ENCODE results near the gene CKAP2.
"Not testable (repeated sequence)": the region's sequence is repeated elsewhere in the genome, so short reads cannot be mapped to it uniquely, and the experiment has no call there.

CKAP2 gene

DNA sequence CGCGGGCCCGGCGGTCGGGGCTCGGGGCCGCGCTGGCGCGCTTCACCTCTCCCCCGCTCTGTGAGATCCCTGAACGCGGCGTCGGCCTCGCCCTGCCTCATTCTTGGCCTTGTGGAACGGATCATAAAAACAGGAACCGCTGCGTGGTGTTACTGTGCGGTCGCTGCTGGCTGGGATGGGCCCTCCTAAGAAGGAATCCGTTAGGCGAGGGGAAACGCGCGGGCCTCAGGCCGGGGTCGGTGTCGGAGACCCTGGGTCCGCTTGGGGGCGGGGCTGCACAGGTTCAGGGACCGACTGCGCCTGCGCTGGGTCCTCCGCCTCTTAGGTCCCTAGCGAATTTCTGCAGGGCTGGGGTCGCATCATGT lies 381 bp downstream of the CKAP2 start:
- H3K27ac ChIP-seq = peak overlapping the region; percentile 70
- peak; percentile 37 for DNase-seq
- no peaks in the 10 kb centered on the region for H3K27me3 ChIP-seq (replicated peaks)
- H3K4me3 ChIP-seq (ENCODE audit: low read depth, low read length) = peak overlapping the region; percentile 97
- TF ChIP-seq, protein P1, sequence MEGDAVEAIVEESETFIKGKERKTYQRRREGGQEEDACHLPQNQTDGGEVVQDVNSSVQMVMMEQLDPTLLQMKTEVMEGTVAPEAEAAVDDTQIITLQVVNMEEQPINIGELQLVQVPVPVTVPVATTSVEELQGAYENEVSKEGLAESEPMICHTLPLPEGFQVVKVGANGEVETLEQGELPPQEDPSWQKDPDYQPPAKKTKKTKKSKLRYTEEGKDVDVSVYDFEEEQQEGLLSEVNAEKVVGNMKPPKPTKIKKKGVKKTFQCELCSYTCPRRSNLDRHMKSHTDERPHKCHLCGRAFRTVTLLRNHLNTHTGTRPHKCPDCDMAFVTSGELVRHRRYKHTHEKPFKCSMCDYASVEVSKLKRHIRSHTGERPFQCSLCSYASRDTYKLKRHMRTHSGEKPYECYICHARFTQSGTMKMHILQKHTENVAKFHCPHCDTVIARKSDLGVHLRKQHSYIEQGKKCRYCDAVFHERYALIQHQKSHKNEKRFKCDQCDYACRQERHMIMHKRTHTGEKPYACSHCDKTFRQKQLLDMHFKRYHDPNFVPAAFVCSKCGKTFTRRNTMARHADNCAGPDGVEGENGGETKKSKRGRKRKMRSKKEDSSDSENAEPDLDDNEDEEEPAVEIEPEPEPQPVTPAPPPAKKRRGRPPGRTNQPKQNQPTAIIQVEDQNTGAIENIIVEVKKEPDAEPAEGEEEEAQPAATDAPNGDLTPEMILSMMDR (IDR thresholded peaks at IDR 0.05; ENCODE audit: low read depth, low read length, missing control alignments) = no peak
- H3K36me3 ChIP-seq (replicated peaks) = no peaks in the 10 kb centered on the region
- in situ Hi-C loops (cut with HindIII; ENCODE audit: low pct_ligation_motif_present, low sequenced_read_pairs) = no loop called here

DNA sequence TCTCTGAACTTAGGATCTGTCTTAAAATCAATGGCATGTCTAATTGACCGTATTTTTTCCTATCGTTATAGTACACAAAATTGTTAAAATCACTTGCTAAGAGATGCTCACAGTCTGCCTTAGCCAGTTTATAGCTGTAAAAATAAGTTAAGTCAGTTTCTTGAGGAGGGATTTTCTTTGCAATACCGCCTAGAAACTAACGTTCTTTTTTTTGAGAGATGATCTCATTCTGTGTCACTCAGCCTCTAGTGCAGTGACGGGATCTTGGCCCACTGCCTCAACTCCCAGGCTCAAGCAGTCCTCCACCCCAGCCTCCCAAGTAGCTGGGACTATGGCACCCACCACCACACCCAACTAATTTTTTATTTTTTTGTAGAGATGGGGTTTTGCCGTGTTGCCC lies 4.4 kb downstream of the CKAP2 start:
- Histone ChIP-seq H3K36me3 (replicated peaks) (peaks cover 7% of the 10 kb centered on the region), H3K27me3 (replicated peaks) (no peaks in the 10 kb centered on the region), H3K4me3 (ENCODE audit: low read depth, low read length) (no peak overlapping the region), H3K27ac (no peak overlapping the region)
- in situ Hi-C loops (cut with HindIII; ENCODE audit: low pct_ligation_motif_present, low sequenced_read_pairs) = no loop called here
- TF ChIP-seq, protein P1 (IDR thresholded peaks at IDR 0.05; ENCODE audit: low read depth, low read length, missing control alignments) = no peak
- DNase-seq = peak; percentile 72

DNA sequence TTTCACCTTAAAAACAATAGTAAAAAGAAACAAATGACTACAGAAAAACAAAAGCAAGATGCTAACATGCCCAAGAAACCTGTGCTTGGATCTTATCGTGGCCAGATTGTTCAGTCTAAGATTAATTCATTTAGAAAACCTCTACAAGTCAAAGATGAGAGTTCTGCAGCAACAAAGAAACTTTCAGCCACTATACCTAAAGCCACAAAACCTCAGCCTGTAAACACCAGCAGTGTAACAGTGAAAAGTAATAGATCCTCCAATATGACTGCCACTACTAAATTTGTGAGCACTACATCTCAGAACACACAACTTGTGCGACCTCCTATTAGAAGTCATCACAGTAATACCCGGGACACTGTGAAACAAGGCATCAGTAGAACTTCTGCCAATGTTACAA lies 6.0 kb downstream of the CKAP2 start:
- in situ Hi-C loops (cut with HindIII; ENCODE audit: low pct_ligation_motif_present, low sequenced_read_pairs) = no loop called here
- Histone ChIP-seq H3K27ac (no peak overlapping the region), H3K4me3 (ENCODE audit: low read depth, low read length) (no peak overlapping the region), H3K36me3 (replicated peaks) (peaks cover 7% of the 10 kb centered on the region), H3K27me3 (replicated peaks) (no peaks in the 10 kb centered on the region)
- no peak for DNase-seq
- TF ChIP-seq, protein P1 (IDR thresholded peaks at IDR 0.05; ENCODE audit: low read depth, low read length, missing control alignments) = no peak

DNA sequence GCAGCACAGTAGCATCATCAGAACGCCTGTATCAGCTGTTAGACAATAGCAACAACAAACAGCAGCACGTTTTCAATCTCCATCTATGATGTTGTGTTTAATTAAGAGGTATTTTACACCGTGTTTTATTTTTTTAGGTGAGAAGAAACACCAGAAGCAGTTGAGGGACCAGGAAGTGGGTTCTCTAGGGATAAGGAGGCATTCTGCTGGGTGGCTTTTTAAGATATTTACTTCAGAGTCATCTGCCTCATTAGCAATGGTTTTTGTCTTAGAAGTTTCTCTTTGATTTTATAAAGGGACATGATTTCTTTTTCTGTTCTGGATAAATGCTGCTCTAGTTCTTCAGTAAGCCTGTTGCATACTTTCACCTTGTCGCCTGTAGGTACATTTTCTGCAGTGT lies 8.2 kb downstream of the CKAP2 start:
- Histone ChIP-seq H3K36me3 (replicated peaks) (peaks cover 8% of the 10 kb centered on the region), H3K4me3 (ENCODE audit: low read depth, low read length) (no peak overlapping the region), H3K27me3 (replicated peaks) (no peaks in the 10 kb centered on the region), H3K27ac (no peak overlapping the region)
- DNase-seq = no peak
- TF ChIP-seq, protein P1 (IDR thresholded peaks at IDR 0.05; ENCODE audit: low read depth, low read length, missing control alignments) = no peak
- in situ Hi-C loops (cut with HindIII; ENCODE audit: low pct_ligation_motif_present, low sequenced_read_pairs) = no loop called here

DNA sequence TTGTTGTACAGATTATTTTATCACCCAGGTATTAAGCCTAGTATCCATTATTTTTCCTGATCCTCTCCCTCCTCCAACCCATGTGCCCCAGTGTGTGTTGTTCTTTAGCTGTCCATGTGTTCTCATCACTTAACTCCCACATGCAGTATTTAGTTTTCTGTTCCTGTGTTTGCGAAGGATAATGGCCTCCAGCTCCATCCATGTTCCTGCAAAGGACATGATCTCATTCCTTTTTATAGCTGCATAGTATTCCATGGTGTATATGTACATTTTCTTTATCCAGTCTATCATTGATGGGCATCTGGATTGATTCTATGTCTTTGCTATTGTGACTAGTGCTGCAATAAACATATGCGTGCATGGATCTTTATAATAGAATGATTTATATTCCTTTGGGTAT lies 13.2 kb downstream of the CKAP2 start:
- in situ Hi-C loops (cut with HindIII; ENCODE audit: low pct_ligation_motif_present, low sequenced_read_pairs); H3K4me3 ChIP-seq (ENCODE audit: low read depth, low read length); H3K36me3 ChIP-seq (replicated peaks); H3K27ac ChIP-seq; H3K27me3 ChIP-seq (replicated peaks); DNase-seq: not testable (repeated sequence)

DNA sequence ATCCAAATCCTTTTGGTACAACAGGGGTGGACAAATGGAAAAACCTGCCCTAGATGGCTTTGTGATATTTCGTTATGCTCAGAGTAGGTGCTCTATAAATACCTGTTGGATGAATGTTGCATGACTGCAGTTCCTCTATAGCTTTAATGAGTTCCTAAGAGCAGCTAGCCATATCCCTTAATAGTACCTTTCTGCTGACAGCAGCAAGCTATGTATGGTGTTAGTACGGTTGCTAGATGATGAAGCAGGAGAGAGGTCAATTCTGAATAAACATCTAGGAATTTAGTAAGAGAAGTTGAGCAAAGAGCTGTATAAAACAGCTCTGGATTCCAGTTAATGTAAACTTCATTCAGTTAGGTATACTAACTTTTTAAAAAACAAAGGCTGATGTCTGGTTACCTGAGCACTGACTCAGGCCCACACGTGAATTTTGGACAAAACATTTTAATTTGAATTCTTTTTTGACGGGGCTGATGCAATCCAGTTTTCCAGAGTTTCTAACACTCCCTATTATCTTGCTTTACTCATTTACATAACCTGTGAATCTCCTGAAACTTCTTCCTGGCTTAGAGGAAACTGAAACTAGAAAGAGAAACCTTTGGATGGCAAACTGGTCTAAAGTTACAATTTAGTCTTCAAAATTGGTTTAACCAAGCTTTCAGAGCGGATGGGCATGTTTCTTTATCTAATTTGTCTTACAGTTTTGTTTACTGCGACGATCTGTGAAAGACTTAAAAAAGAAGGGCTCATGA lies 25.6 kb downstream of the CKAP2 start:
- H3K4me3 ChIP-seq (ENCODE audit: low read depth, low read length); H3K27ac ChIP-seq; in situ Hi-C loops (cut with HindIII; ENCODE audit: low pct_ligation_motif_present, low sequenced_read_pairs); H3K27me3 ChIP-seq (replicated peaks); DNase-seq; H3K36me3 ChIP-seq (replicated peaks): not testable (repeated sequence)

DNA sequence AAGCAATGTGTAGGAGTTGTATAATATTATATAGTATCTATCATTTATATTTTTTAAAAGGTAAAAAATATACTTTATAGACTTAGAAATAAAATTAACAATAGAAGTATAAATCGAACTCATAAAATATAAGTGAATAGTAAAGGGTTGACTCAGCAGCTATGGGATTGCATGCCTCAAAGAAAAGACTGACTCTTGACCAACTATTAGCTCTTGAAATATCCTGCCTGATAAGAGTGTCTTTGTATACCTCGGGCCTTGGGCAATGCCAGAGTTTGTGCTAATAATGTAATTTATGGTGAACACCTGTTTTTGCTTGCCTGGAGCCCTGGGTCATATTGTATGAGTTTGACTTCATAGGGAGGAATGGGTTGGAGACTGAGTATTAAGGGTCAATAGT lies 31.8 kb downstream of the CKAP2 start:
- H3K36me3 ChIP-seq (replicated peaks); H3K27me3 ChIP-seq (replicated peaks); DNase-seq; in situ Hi-C loops (cut with HindIII; ENCODE audit: low pct_ligation_motif_present, low sequenced_read_pairs); H3K27ac ChIP-seq; H3K4me3 ChIP-seq (ENCODE audit: low read depth, low read length): not testable (repeated sequence)

DNA sequence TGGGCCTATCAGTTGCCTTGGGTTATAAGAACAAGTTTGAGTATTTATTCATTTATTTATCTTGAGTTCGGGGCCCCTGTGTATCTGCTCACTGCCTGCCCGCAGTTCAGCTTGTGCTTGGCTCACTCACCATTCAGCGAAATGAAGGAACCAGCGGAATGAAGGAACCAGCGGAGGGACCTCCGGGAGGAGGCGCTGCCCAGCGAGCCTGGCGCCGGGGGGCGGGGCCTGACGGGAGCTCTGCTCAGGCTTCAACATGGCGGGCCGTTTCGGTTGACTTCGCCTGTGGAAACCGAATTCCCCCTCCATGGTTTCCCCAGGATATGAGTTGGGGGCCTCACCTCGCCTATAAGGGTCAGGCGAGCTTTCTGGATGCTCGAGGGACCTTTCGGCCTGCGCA lies 33.5 kb downstream of the CKAP2 start:
- H3K36me3 ChIP-seq (replicated peaks); DNase-seq; H3K27ac ChIP-seq; H3K27me3 ChIP-seq (replicated peaks); H3K4me3 ChIP-seq (ENCODE audit: low read depth, low read length); in situ Hi-C loops (cut with HindIII; ENCODE audit: low pct_ligation_motif_present, low sequenced_read_pairs): not testable (repeated sequence)

DNA sequence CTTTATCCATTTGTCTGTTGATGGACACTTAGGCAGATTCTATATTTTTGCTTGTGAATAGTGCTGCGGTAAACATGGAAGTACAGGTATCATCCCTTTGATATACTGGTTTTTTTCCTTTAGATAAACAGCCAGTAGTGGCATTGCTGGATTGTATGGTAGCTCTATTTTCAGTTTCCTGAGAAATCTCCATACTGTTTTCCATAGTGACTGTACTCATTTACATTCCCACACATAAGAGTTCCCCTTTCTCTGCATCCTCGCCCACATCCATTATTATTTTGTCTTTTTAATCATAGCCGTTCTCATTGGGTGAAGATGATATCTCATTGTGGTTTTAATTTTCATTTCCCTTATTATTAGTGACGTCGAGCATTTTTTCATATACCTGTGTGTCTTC lies 35.7 kb downstream of the CKAP2 start:
- H3K36me3 ChIP-seq (replicated peaks); H3K4me3 ChIP-seq (ENCODE audit: low read depth, low read length); in situ Hi-C loops (cut with HindIII; ENCODE audit: low pct_ligation_motif_present, low sequenced_read_pairs); H3K27ac ChIP-seq; DNase-seq; H3K27me3 ChIP-seq (replicated peaks): not testable (repeated sequence)

DNA sequence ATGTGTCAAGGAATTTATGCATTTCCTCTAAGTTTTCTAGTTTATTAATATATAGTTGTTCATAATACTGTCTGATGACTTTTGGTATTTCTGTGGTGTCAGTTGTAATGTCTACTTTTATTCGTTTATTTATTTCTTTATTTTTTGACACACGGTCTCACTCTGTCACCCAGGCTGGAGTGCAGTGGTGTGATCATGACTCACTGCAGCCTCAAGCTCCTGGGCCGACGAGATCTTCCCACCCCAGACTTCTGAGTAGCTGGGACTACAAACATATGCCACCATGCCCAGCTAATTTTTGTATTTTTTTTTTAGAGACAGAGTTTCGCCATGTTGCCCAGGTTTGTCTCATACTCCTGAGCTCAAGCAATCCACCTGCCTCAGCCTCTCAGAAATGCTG lies 39.0 kb downstream of the CKAP2 start:
- H3K27me3 ChIP-seq (replicated peaks); H3K27ac ChIP-seq; H3K36me3 ChIP-seq (replicated peaks); in situ Hi-C loops (cut with HindIII; ENCODE audit: low pct_ligation_motif_present, low sequenced_read_pairs); DNase-seq; H3K4me3 ChIP-seq (ENCODE audit: low read depth, low read length): not testable (repeated sequence)

DNA sequence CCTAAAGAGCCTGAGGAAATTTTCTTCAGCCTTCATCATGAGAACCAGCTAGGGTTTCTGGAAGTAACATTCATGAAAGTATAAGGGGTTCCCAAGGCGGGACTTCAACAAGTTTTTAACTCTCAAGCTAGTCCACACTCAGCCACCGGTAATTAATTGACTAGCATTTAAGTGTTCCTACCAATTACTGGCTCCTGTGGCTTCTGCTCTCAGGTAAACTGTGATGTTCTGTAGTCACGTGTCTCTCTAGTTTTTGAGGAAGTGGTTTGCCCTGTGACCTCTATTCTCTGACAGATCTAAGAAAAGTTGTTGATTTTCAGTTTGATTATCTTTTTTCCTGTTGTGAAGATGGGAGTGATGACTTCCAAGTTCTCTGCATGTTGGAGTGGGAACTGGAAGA lies 42.7 kb downstream of the CKAP2 start:
- H3K36me3 ChIP-seq (replicated peaks); DNase-seq; H3K27me3 ChIP-seq (replicated peaks); H3K27ac ChIP-seq; in situ Hi-C loops (cut with HindIII; ENCODE audit: low pct_ligation_motif_present, low sequenced_read_pairs); H3K4me3 ChIP-seq (ENCODE audit: low read depth, low read length): not testable (repeated sequence)
